Hepatocyte (in vitro differentiated cells): ENCODE data around the gene ABHD3. TPM values are rescaled to one million over a fixed set of nuclear protein-coding genes. Genes with fewer than 3 reads are reported as not detected.
"Not testable (repeated sequence)": the region's sequence is repeated elsewhere in the genome, so short reads cannot be mapped to it uniquely, and the experiment has no call there.

Experiments
- DNase-seq: peaks from one replicate; pipeline ENCODE4 v3.0.0-alpha.2; 2016; ENCODE audit warnings: low spot score
- H2AFZ ChIP-seq: fragments of 200-600 bp; sonication (generic); 2 replicates; pipeline ENCODE4 v1.6.0; 2016; ENCODE audit warnings: antibody characterized with exemption, mild to moderate bottlenecking
- H3K27ac ChIP-seq: fragments of 200-600 bp; sonication (generic); 2 replicates; pipeline ENCODE4 v1.5.1; 2016; ENCODE audit warnings: mild to moderate bottlenecking
- H3K27me3 ChIP-seq: fragments of 200-600 bp; sonication (generic); 2 replicates; pipeline ENCODE4 v1.6.1; 2016
- H3K36me3 ChIP-seq: fragments of 200-600 bp; sonication (generic); replicated peaks from 2 replicates; pipeline ENCODE4 v1.5.1; 2016; ENCODE audit warnings: low read depth; ENCODE audit not compliant: insufficient read depth
- H3K4me1 ChIP-seq: fragments of 200-600 bp; sonication (generic); 2 replicates; pipeline ENCODE4 v1.5.1; 2016; ENCODE audit warnings: mild to moderate bottlenecking, moderate library complexity; ENCODE audit not compliant: insufficient read depth
- H3K4me2 ChIP-seq: fragments of 200-600 bp; sonication (generic); 2 replicates; pipeline ENCODE4 v1.6.0; 2016
- H3K4me3 ChIP-seq: fragments of 200-600 bp; sonication (generic); 2 replicates; pipeline ENCODE4 v1.5.1; 2016; ENCODE audit warnings: mild to moderate bottlenecking
- H3K79me2 ChIP-seq: fragments of 200-600 bp; sonication (generic); 2 replicates; pipeline ENCODE4 v1.6.0; 2017; ENCODE audit warnings: mild to moderate bottlenecking
- H3K9me2 ChIP-seq: fragments of 200-600 bp; sonication (generic); replicated peaks from 2 replicates; pipeline ENCODE4 v1.6.0; 2017; ENCODE audit warnings: mild to moderate bottlenecking; ENCODE audit not compliant: insufficient read depth
- H3K9me3 ChIP-seq: fragments of 200-600 bp; sonication (generic); 2 replicates; pipeline ENCODE4 v1.5.1; 2016; ENCODE audit warnings: low read depth, mild to moderate bottlenecking
- H4K20me1 ChIP-seq: fragments of 200-600 bp; sonication (generic); 2 replicates; pipeline ENCODE4 v1.6.0; 2016; ENCODE audit warnings: mild to moderate bottlenecking; ENCODE audit not compliant: insufficient read depth, poor library complexity, severe bottlenecking
- EZH2 ChIP-seq: fragments of 200-600 bp; sonication (generic); IDR thresholded peaks from 2 replicates; pipeline ENCODE4 v1.6.1; 2016; ENCODE audit warnings: antibody characterized with exemption, mild to moderate bottlenecking, borderline replicate concordance
- EZH2phosphoT487 ChIP-seq: fragments of 200-600 bp; sonication (generic); IDR thresholded peaks from one replicate; pipeline ENCODE4 v1.6.1; 2018; ENCODE audit warnings: antibody characterized with exemption, mild to moderate bottlenecking, low read depth, moderate library complexity; ENCODE audit not compliant: unreplicated experiment, severe bottlenecking
- WGBS: methylation state at CpG from one replicate; pipeline ENCODE4 v1.1.6; 2016; ENCODE audit warnings: low lambda C conversion rate; ENCODE audit errors: missing lambda C conversion rate; 5-methylcytosine and 5-hydroxymethylcytosine counted together
- polyA plus RNA-seq: library from polyadenylated mRNA; unstranded; fragments of >200 nt; fragmentation: Nextera tagmentation; extraction: Ambion mirVana; gene quantifications from 2 replicates; pipeline ENCODE4 v1.2.1, GENCODE V29; 2016
- total RNA-seq: library from RNA; depleted of rRNA; stranded (reverse); fragments of >200 nt; gene quantifications from 2 replicates; pipeline ENCODE4 v1.2.3, GENCODE V29; 2014
- TF ChIP-seq, protein P1 (sequence below): fragments of 200-600 bp; sonication (generic); IDR thresholded peaks from 2 replicates; pipeline ENCODE4 v1.5.1; 2016; ENCODE audit warnings: antibody characterized with exemption, mild to moderate bottlenecking; ENCODE audit not compliant: poor library complexity

Gene ABHD3
- total and polyA plus RNA-seq, 2 experiments from 2014 or later: 45.9 to 60.1 TPM

DNA sequence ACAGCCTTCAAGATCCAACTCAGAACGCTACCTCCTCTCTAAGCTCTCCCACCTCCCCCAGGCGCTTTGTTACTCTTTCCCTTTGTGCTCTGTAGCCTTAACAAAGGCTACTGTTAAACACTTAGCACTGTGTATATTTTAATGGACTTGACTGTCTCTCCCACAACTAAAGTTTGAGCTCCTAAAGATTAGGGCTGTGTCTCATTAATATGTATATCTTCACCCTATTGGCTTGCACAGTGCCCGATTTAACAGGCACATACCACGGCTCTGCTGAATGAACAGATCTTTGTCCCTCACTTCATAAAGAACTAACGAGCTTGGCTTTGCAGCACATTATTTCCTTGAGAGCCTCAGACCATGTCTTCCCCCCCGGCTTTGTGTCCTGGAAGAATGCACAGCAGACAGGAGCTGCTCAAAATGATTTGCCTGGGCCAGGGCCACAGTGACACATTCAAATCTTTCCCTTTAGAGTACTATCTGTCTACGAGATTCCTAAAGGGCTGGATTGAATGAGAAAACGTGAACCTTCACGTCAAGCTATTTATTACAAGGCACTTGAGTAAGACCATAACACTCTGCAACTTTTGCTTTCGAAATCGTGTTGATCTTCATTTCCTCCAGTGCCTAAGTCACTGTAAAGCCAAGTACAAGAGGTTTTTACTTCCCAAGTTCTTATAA is 22.1 kb downstream of the ABHD3 start:
- H3K27me3 ChIP-seq: no peaks in the 10 kb centered on the region
- H3K27ac ChIP-seq: peak overlapping the region; percentile 61
- H3K36me3 ChIP-seq: no peaks in the 10 kb centered on the region
- TF ChIP-seq, protein P1, sequence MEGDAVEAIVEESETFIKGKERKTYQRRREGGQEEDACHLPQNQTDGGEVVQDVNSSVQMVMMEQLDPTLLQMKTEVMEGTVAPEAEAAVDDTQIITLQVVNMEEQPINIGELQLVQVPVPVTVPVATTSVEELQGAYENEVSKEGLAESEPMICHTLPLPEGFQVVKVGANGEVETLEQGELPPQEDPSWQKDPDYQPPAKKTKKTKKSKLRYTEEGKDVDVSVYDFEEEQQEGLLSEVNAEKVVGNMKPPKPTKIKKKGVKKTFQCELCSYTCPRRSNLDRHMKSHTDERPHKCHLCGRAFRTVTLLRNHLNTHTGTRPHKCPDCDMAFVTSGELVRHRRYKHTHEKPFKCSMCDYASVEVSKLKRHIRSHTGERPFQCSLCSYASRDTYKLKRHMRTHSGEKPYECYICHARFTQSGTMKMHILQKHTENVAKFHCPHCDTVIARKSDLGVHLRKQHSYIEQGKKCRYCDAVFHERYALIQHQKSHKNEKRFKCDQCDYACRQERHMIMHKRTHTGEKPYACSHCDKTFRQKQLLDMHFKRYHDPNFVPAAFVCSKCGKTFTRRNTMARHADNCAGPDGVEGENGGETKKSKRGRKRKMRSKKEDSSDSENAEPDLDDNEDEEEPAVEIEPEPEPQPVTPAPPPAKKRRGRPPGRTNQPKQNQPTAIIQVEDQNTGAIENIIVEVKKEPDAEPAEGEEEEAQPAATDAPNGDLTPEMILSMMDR: no peak
- TF ChIP-seq EZH2phosphoT487 (no peak), EZH2 (no peak)
- H3K4me1 ChIP-seq: peaks cover 17% of the 10 kb centered on the region
- DNase-seq: peak; percentile 49
- H3K9me3 ChIP-seq: no peaks in the 10 kb centered on the region
- H3K79me2 ChIP-seq: no peaks in the 10 kb centered on the region
- 43% methylated on average over 11 of the region's 11 CpGs for WGBS
- peak overlapping the region; percentile 66 for H3K4me2 ChIP-seq
- no peak overlapping the region for H2AFZ ChIP-seq
- H3K9me2 ChIP-seq: no peaks in the 10 kb centered on the region
- no peaks in the 10 kb centered on the region for H4K20me1 ChIP-seq
- H3K4me3 ChIP-seq: no peak overlapping the region

DNA sequence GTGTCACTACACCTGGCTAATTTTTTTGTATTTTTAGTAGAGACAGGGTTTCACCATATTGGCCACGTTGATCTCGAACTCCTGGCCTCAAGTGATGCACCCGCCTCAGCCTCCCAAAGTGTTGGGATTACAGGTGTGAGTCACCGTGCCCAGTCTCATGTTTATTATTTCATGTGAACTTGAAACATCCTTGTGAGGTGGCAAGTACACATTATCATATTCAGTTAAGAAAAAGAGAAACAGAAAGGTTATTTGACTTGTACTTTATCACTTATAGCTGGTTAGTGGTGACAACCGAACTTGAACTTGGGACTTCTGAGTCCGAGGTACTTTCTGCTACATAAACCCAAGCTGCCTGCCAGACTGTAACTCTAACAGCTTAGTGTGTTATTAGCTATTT is 24.4 kb downstream of the ABHD3 start:
- 90% methylated on average over 6 of the region's 6 CpGs for WGBS
- DNase-seq: no peak
- no peak for TF ChIP-seq EZH2phosphoT487
- TF ChIP-seq, protein P1: no peak
- TF ChIP-seq EZH2: no peak

DNA sequence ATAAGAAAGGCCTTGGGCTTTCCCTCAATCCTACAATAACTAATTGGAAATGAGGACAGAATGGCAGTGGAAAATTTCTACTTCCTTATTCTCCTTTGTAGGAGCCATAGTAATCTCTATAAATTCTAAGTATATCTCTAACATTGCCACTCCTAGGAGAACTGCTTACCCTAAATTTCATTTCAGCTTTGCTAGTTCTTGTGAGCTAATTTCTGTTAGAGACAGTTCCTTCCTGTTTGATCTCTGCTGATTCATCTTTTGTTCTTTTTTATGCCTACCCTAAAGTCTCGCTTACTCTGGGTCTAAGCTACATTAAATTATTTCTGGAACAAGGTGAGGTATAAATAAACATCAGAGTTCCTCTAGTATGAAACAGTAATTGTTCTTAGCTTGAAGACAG is 25.7 kb downstream of the ABHD3 start:
- no peaks in the 10 kb centered on the region for H3K36me3 ChIP-seq
- no peaks in the 10 kb centered on the region for H3K9me3 ChIP-seq
- 96% methylated on average over 1 of the region's 1 CpG for WGBS
- no peak overlapping the region for H2AFZ ChIP-seq
- H4K20me1 ChIP-seq: no peaks in the 10 kb centered on the region
- peak overlapping the region; percentile 25 for H3K27ac ChIP-seq
- no peaks in the 10 kb centered on the region for H3K9me2 ChIP-seq
- no peaks in the 10 kb centered on the region for H3K27me3 ChIP-seq
- DNase-seq: no peak
- H3K79me2 ChIP-seq: no peaks in the 10 kb centered on the region
- TF ChIP-seq EZH2 (no peak), EZH2phosphoT487 (no peak)
- TF ChIP-seq, protein P1: no peak
- H3K4me1 ChIP-seq: peaks cover 9% of the 10 kb centered on the region
- no peak overlapping the region for H3K4me2 ChIP-seq
- H3K4me3 ChIP-seq: no peak overlapping the region

More for the DNA sequence above, 24.4 kb downstream of the ABHD3 start:
- Histone ChIP-seq H3K79me2 (no peaks in the 10 kb centered on the region), H3K4me1 (peaks cover 12% of the 10 kb centered on the region), H4K20me1 (no peaks in the 10 kb centered on the region), H3K4me3 (no peak overlapping the region), H3K9me3 (no peaks in the 10 kb centered on the region), H2AFZ (no peak overlapping the region), H3K27me3 (no peaks in the 10 kb centered on the region), H3K9me2 (no peaks in the 10 kb centered on the region), H3K36me3 (no peaks in the 10 kb centered on the region), H3K4me2 (no peak overlapping the region), H3K27ac (peak overlapping the region; percentile 48)

DNA sequence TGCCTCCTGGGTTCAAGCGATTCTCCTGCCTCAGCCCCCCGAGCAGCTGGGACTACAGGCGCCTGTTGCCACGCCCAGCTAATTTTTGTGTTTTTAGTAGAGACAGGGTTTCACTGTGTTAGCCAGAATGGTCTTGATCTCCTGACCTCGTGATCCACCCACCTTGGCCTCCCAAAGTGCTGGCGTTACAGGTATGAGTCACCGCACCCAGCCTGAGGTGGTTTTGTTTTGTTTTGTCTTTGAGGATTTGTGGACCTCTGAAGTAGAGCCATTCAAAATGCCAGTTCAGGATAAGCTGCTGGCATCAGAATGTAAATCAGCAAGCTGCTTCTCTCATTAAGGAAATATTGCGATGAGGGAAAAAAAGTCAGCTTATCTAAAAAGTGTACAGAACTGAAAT is 29.2 kb downstream of the ABHD3 start:
- not testable (repeated sequence) for H3K9me2 ChIP-seq, H3K9me3 ChIP-seq, H3K27me3 ChIP-seq, H3K79me2 ChIP-seq, H3K4me1 ChIP-seq, H3K36me3 ChIP-seq, H2AFZ ChIP-seq, H3K4me2 ChIP-seq, H4K20me1 ChIP-seq, H3K4me3 ChIP-seq, DNase-seq
- WGBS: 81% methylated on average over 8 of the region's 8 CpGs
- peak overlapping the region; percentile 38 for H3K27ac ChIP-seq
